ENCODE results near the gene TACC2. TPM values are rescaled to one million over a fixed set of nuclear protein-coding genes. Genes with fewer than 3 reads are reported as not detected.

The TACC2 gene
- total RNA-seq, 1 experiment from 2014 or later, result 15.8 TPM

- Histone ChIP-seq H3K4me1 (replicated peaks; ENCODE audit: insufficient read depth) (peaks cover 7% of the 10 kb centered on the region; the same call in 1 of the 2 replicates), H3F3A (ENCODE audit: insufficient read depth, low read depth) (peaks cover under 1% of the 10 kb centered on the region; the same call in 1 of the 2 replicates), H3K4me3 (no peak overlapping the region), H3K27ac (no peak overlapping the region), H3K9me2 (ENCODE audit: insufficient read depth) (no peaks in the 10 kb centered on the region), H3K79me2 (ENCODE audit: low read depth) (no peaks in the 10 kb centered on the region), H3K9me3 (ENCODE audit: insufficient read depth, low read depth) (no peaks in the 10 kb centered on the region), H3K4me2 (no peak overlapping the region), H4K20me1 (ENCODE audit: insufficient read depth) (no peaks in the 10 kb centered on the region), H2AFZ (no peak overlapping the region), H3K27me3 (ENCODE audit: insufficient read depth, low read depth) (no peaks in the 10 kb centered on the region), H3K36me3 (ENCODE audit: low read depth) (no peaks in the 10 kb centered on the region)
- TF ChIP-seq CTCF (conservative IDR thresholded peaks at IDR 0.05) (no peak), EZH2 (IDR thresholded peaks at IDR 0.05; ENCODE audit: low read depth) (no peak)
- DNase-seq, result no peak
- ChIA-PET CTCF (no interaction called here), POLR2A (ENCODE audit: unreplicated experiment) (no interaction called here)
- BruUV-seq (replicated peaks), result no TSS peak
- intact Hi-C loops (cut with micrococcal nuclease; ENCODE audit: unreplicated experiment), result no loop called here
These were observed 79.9 kb downstream of the TACC2 start for GRCh38 chr10:122068844-122069243.

- H3K79me2 ChIP-seq (ENCODE audit: low read depth), result no peaks in the 10 kb centered on the region
- no peak for TF ChIP-seq CTCF (conservative IDR thresholded peaks at IDR 0.05)
- CTCF ChIA-PET, result no interaction called here
- no peaks in the 10 kb centered on the region for H3K9me2 ChIP-seq (ENCODE audit: insufficient read depth)
- H2AFZ ChIP-seq, result no peak overlapping the region
- H4K20me1 ChIP-seq (ENCODE audit: insufficient read depth), result no peaks in the 10 kb centered on the region
- H3K27me3 ChIP-seq (ENCODE audit: insufficient read depth, low read depth), result no peaks in the 10 kb centered on the region
- H3K27ac ChIP-seq, result no peak overlapping the region
- no peak for DNase-seq
- H3K4me2 ChIP-seq, result no peak overlapping the region
- H3K4me3 ChIP-seq, result no peak overlapping the region
- BruUV-seq (replicated peaks), result no TSS peak
- intact Hi-C loops (cut with micrococcal nuclease; ENCODE audit: unreplicated experiment), result no loop called here
- no peaks in the 10 kb centered on the region; the same call in 1 of the 2 replicates for H3F3A ChIP-seq (ENCODE audit: insufficient read depth, low read depth)
- H3K36me3 ChIP-seq (ENCODE audit: low read depth), result no peaks in the 10 kb centered on the region
- no peaks in the 10 kb centered on the region for H3K4me1 ChIP-seq (replicated peaks; ENCODE audit: insufficient read depth)
- no peaks in the 10 kb centered on the region for H3K9me3 ChIP-seq (ENCODE audit: insufficient read depth, low read depth)
- POLR2A ChIA-PET (ENCODE audit: unreplicated experiment), result no interaction called here
These were observed 83.5 kb downstream of the TACC2 start for GRCh38 chr10:122072491-122072890.

DNA sequence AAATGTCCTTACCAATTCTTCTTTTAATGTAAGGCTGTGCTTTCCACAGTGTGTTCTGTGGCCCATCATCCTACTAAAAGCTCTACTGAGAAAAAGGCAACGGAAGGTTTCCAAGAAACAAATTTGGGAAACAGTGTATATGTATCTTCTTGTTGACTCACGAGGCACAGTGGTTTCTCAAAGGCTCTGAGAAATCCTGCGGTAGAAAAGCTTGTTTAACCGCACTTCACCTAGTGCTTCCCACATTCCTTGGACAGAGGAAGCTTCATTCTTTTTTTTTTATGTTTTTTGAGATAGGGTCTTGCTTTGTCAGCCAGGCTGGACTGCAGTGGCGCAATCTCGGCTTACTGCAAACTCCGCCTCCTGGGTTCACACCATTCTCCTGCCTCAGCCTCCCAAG is 84.5 kb downstream of the TACC2 start:
- Histone ChIP-seq H3K4me2 (no peak overlapping the region), H3K36me3 (ENCODE audit: low read depth) (no peaks in the 10 kb centered on the region), H3K27me3 (ENCODE audit: insufficient read depth, low read depth) (no peaks in the 10 kb centered on the region), H3K9me2 (ENCODE audit: insufficient read depth) (no peaks in the 10 kb centered on the region), H3K4me1 (replicated peaks; ENCODE audit: insufficient read depth) (no peaks in the 10 kb centered on the region), H3K4me3 (no peak overlapping the region), H4K20me1 (ENCODE audit: insufficient read depth) (no peaks in the 10 kb centered on the region), H3F3A (ENCODE audit: insufficient read depth, low read depth) (no peaks in the 10 kb centered on the region), H3K27ac (no peak overlapping the region), H3K79me2 (ENCODE audit: low read depth) (no peaks in the 10 kb centered on the region), H2AFZ (no peak overlapping the region), H3K9me3 (ENCODE audit: insufficient read depth, low read depth) (no peaks in the 10 kb centered on the region)
- no TSS peak for BruUV-seq (replicated peaks)
- POLR2A ChIA-PET (ENCODE audit: unreplicated experiment), result no interaction called here
- intact Hi-C loops (cut with micrococcal nuclease; ENCODE audit: unreplicated experiment), result no loop called here
- DNase-seq, result no peak
- TF ChIP-seq CTCF (conservative IDR thresholded peaks at IDR 0.05) (no peak), EZH2 (IDR thresholded peaks at IDR 0.05; ENCODE audit: low read depth) (no peak)
- CTCF ChIA-PET, result no interaction called here
